GM21526 (cell line): ENCODE measurements around the gene TMEM11.

Experiments used
- ATAC-seq: cut with Tn5 transposase; IDR thresholded peaks from one replicate; pipeline ENCODE4 v1.9.1; 2021; ENCODE audit warnings: moderate library complexity; ENCODE audit not compliant: unreplicated experiment, low FRiP score

The TMEM11 gene

DNA sequence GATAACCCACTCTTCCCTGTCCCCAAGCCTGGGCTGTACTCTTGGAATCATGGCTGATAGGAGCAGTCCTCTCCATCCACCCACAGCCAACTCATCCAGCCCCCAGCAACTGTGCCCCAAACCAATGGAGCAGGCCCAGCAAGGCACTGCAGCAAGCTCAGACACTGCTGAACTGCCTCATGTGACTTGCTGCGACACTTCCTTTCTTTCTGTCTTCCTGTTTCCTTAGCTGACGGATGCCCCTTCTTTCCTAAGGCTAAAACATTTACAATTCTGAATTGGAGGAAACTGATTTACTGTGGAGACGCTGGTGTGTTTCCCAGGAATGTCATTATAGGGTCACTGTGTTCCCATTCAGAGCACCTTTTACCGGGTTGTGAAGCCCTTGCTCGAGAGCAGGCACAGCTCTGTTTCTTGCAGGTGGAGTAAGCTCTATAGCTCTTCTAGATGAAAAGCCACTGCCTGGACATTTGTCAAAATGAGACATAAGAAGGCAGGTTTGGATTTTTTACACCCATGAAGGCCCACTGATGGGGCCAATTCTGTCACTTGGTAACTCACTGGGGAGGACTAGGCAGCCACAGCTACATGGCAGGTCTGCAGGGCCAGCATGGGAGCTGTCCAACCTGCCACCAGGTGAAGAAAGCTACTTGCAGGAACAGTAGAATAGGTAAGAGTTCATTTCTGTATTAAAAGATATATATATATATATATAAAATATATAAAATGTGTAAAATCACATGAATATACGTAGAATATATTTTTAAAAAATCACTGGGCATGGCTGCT, 27.4 kb downstream of the TMEM11 start:
- no peak for ATAC-seq

DNA sequence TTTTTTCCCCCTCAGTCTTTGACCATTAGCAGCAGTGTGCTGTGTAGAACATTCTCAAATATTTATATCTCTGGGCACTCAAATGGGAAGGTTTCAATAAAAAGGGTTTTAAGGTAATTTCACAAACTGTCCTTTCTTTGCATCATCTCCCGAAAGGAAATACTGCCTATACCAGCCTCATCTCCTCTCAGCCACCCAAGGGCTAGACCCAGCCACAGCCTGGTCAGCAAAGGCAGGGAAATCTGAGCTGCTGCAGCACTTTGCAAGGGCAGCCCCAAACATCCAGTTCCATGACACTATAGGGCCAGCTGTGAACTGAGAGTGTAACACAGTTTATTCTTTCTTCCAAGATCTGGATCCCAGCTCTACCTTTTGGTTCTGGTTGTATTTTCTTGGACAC, 28.9 kb downstream of the TMEM11 start:
- ATAC-seq = no peak

DNA sequence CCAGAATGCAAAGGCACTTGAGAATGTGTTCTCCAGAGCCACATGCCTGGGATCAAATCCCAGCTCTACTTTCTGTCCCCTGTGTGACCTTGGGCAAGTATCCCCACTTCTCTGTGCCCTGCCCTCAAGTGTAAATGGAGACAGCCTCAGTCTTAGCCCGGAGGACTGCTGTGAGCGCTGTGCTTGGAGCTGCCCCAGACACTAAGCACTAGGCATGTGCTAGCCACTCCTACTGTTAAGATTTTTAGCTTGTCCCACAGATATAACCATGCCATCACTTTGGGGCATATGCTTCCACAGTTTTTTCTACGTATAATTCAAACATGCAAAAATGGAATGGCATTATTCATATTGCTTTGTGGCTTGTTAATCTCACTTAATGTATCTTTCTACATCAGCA, 29.4 kb downstream of the TMEM11 start:
- ATAC-seq = no peak

DNA sequence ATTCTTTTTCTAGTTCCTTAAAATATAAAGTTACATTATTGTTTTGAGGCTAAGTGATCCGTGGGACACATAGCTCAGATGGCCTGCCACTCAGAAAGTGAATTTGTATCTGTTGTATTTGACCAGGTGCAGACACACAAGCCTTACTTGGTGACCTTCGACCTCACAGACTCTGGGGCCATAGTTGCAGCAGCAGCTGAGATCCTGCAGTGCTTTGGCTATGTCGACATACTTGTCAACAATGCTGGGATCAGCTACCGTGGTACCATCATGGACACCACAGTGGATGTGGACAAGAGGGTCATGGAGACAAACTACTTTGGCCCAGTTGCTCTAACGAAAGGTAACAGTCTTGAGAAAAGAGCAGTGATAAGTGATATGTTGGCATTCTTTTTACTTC, 30.5 kb downstream of the TMEM11 start:
- no peak for ATAC-seq

DNA sequence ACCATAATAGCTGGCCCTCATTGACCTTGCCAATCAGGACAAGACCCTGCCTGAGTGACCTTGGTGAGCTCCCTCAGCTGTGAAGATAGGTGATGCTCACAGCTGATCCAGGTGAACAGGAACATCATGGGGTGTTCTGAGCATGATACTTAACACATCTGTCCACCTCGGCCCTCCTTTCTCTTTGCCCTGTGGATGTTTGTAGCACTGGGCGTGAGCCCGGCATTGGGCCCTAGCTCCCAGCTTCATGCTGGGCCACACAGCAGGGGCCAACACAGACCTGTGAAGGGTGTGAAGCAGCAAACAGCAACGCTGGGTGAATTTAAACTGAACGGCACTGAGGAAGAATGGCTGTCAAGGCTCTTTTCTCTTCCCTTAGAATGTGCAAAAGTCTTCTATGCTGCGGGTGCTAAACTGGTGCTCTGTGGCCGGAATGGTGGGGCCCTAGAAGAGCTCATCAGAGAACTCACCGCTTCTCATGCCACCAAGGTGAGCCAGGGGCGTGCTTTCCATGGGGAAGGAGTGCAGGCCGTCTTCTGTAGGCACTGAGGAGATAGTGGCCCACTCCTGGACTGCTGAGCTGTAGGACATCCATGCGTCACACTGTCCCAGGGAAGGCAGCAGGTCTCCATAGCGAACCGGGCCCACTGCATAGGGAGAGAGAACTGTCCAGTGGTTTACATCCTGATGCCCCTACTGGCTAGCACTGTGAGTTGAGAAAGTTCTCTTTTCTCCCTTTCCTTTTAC, 35.9 kb downstream of the TMEM11 start:
- ATAC-seq = no peak

DNA sequence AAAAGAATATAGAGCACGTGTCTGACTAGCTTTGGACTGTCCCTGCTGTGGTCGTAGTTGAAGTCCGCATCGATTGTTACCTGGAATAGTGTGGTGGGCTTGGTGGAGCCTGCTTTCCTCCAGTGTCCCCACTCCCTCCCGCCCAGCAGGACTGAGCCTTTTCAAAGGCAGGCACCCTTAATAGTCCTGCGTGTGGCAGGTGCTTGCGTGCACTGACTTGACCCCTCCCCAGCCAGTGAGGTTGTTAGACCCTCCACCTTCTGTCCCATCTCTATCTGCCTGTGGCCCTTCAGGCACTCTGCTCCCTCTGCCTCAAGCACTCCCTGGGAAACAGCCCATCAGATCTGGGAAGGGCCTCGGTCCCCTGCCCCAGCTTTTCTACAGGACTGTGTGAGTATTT, 36.6 kb downstream of the TMEM11 start:
- no peak for ATAC-seq

DNA sequence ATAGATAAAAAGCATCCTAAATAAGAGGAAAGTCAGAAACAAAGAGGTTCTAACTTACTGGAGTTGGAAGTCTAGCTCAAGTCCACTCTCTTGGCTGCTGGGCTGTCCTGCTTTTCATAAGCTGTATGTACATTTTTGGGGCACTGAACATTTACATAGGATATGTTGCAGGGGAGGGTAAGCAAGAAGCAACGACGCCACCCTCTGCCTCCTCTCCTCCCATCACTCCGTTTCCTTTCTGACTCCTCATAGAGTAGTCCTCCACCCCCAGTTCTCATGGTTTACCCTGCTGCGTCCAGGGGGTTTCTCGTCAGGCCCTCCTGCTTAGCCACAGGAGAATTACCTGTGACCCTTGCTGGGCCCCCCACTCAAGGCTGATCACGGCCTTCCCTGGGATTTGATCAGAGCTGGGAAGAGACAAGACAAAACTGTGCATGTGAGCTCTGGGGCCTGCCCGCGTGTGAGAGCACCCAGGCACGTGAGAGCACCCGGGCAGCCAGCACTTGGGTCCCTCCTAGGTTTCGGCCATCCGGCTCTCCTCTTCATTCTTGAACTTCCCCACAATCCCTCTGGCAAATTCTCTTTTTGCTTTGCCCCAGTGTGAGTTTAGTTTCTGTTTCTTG, 37.1 kb downstream of the TMEM11 start:
- no peak for ATAC-seq

DNA sequence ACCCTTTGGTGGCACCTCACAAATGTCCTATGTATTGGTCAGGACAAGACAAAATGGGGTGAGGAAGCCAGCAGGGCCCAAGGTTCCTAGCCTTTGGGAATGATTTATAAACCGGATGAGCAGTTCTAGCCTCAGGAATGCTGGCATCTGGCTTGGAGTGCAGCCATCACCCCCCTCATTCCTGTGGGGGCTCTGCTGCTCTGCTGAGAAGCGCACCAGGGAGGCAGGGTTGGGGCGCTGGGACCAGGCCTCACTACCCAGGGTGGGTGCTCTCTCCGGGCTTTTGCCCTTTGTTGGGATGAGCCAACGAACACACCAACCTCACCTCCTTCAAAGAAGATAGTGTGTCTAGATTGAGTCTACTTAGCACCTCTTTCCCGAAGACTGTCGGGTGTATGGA, 39.2 kb downstream of the TMEM11 start:
- no peak for ATAC-seq

DNA sequence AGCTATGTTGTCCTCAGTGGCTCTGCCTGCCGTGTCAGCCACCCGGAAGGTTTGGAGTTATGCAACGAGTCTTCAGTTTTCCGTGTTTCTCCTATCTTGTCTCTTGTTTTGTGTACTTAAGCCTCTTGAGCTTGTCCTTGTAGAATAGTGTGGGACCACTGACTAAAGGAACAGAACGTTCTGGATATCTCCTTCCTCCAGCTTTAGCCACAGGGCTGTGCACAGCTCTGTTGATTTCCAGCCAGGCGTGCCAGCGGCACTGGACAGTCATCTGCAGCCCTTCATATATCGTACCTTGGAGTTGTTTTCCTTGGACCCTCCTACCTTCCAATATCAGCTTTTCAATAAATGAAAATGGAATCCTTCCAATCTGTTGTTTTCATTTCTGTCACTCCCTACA, 39.8 kb downstream of the TMEM11 start:
- ATAC-seq = no peak

DNA sequence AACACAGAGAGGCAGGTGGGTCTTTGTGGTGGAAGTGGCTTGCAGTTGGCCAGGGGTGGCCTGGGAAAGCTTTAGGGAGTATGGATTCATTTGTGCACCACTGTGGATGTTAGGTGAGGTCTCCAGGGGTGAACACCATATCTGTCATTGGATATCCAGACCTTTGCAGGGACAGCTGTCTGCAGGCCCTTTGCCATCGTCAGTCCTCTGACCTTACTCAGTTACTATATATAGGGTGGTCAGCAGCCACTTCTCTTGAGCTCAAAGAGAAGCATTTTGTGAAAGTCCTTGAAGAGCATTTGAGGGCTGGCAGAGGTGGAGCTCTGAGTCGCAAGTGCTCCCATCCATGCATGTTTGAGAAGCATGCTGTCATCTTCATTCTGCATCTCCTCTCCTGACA, 40.4 kb downstream of the TMEM11 start:
- ATAC-seq = no peak

DNA sequence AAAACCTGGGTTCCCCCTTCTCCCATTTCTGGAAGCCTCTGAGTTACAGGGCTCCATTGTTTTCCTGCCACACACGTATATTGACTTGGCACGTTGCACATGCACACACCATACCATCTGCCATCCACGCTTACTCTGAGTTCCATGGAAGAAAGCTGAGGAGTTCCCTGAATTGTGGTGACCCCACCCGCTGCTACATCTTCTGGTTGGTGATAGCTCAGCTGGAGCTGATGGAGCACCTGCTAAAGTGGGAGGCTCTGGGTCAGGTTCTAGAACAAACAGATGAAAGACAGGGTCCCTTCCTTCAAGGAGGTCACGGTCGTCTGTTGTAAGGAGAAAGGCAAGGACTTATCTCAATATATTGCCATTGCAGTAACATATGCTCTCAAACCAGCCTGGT, 41.1 kb downstream of the TMEM11 start:
- ATAC-seq = no peak

DNA sequence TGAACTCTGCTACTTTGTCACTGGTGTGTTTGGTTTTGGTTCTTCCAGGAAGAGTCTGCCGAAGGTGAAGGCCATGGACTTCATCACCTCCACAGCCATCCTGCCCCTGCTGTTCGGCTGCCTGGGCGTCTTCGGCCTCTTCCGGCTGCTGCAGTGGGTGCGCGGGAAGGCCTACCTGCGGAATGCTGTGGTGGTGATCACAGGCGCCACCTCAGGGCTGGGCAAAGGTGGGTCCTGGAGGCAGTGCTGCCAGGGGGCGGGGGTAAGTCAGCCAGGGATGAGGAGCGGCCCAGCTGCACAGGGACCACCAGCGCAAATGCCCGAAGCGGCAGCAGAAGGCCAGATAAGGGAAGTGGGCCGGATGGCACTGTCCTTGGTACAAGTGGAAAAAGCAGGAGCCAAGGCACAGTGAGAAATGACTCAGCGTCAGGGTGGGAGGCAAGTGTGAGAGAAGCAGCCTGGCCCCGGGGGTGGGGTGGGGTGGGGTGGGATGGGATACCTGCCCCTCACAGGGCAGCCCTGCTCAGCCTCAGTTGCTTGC, 41.9 kb downstream of the TMEM11 start:
- ATAC-seq = no peak

DNA sequence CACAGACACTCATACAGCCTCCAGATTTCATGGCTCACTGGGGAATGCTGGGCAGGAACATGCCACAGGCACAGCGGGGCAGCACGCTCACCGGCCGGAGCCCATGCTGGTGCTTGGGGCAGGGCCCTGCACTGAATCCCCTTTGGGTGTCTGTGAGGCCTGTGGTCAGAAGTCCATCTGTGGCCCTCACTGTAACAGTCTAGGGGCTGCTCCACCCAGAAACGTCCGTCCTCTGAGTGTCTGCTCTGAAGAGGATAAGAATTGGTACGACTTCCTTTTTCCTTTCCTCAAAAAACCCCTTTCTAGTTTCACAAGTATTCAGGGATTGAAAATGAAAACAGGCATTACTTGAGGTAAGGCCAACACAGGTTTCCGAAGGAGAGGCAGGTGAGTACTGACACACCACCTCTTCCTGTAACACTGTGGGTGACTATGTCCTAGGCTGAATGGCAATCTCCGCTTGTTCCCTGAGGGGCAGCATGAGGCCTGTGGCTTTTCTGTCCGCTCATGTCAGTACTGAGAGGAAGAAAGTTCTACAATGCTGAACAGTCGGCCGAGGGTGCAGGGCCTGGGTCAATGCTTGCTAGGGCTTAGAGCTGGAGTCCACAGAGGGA, 42.5 kb downstream of the TMEM11 start:
- ATAC-seq = peak; percentile 59

DNA sequence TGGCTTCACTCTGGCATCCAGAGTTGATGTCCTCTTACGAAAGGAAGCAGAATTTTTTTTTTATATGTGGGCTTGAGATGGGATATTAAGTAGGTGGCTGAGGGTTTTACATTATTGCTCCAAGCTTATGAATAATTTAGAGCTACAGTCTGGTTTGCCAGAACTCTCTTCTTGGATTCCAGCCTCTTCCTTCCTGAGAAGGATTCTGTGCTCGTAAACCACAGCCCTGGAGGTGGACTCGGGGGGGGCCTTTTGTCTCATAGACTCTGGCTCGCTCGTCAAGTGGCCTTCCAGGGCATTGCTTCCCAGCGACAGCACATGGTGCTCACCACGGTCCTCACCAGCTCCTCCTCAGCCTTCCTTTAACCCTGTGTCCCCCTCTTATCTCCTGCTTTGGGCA, 43.2 kb downstream of the TMEM11 start:
- ATAC-seq = no peak

DNA sequence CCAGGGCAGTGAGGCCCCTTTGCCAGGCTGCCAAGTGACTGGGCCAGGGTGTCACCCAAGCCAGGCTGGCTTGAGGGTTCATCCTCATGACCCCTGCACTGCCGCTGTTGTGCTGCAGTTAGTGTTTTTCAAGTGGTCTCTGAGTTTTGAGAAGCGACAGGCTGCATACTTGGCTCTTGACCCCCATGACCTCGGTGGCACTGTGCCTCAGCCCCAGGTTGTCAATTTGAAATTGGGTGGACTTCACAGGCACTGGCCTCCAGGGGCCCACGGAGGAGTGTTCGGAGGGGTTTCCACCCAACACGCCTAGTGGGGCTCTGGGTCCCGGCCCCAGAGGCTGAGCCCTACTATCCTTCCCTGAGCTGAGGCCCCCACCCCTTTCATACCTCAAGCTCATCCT, 44.5 kb downstream of the TMEM11 start:
- no peak for ATAC-seq

DNA sequence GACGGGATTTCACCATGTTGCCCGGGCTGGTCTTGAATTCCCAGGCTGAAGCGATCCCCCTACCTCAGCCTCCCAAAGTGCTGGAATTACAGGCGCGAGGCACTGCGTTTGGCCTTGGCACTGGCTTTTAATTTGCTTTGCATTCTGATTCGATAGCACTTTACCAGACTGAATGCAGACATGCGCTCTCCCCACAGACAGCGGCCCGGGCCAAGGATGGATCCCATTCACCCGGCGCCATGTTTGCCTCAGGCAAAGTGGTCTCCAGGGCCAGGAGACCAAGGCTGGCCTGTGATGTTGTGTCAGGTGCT, 45.5 kb downstream of the TMEM11 start:
- no peak for ATAC-seq

DNA sequence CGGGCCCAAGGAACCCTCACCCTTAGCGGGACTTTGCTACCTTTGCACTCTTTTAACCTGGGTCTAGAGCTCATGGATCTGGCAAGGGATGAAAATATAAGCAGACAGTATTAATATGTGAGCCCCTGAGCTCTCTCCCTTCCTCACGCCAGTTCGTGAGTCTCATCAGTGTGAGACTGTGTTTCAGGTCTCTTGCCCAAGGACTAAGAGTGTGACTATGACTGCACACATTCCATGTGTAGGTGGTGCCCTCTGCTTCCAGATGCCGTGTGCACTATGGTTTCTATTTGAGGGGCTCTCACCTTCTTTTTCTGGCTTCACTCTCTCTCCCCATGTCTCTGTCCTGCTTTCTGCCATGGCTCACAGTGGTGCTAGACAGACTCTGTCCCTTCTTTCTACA, 46.7 kb downstream of the TMEM11 start:
- no peak for ATAC-seq

DNA sequence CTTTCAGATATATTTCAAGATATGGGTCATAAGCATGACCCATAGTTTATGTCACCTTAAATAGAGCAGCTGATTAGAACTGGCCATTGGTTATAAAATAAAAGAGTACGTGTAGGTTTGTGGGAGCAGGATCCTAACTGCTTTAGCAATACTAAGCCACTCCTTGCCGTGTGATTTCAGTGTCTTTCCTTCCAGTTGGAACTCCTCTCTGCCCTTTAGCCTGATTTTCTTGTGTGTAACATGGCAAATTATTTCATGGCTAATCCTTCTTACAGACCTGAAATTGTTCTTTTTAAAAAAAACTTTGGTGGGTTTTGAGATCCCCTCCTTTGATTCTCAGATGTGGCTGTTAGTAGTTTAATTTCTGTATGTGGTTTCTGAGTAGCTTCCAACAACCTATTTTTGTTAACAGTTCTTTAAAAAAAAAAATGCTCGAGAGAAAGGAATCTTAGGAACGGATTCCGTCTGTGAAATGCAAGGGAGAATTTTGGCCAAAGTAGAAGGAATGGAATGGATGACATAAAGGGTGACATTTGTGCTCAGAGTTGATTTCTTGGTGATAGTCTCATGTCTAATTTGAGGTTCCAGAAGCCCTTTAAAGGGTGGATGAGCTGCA, 47.3 kb downstream of the TMEM11 start:
- ATAC-seq = no peak

DNA sequence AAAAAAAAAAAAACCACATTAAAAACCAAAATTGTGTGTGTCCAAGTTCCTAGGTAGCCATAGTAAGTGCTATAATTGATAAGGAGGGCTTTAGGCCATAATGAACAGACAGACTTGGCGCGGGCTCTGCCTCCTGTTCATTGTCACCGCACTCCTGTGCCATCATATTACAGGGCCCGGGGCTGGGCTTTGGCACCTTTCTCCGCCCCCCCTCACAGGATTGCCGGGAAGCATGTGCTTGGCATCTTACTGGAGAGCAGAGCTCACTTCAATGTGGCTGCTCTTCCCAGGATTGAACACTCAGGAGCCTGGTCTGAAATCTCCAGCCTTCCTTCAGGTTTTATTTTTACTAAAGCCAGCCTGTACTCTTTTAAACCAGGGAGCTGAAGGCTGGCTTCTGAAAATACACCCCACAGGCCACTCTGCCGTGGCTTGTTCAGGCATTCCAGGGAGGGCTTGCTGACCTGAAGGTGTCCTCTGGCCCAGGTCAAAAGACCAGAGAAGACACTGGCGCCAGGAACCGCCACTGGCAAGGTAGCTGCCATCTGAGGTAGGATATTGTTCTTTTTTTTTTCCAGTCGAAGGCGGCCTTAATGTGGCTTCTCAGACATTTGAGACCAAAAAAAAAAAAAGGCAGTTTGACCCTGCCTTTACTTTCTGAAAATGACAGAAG, 47.9 kb downstream of the TMEM11 start:
- no peak for ATAC-seq

DNA sequence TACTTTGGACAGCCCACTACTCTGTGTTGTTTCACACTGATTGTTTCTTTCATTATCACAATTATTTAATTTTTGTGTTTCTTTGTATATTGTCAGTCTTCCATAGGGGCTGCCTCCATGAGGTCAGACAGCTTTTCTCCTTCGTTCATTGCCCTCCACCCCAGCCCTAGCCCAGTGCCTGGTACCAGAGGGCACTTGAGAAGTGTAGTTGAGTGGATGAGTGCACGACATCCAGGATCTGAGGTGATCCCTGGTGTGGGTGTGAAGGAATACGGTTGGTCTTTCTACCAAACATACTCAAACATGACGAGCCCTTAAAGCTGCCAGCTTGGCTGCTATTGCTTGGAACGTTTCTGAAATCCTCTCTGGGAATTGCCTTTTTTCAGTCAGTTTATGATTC, 49.3 kb downstream of the TMEM11 start:
- no peak for ATAC-seq
